B cell (primary cell): ENCODE measurements around the gene PDE4B.

Experiments used
- EZH2 ChIP-seq: IDR thresholded peaks from 2 replicates; pipeline ENCODE4 v1.6.1; 2012; ENCODE audit warnings: borderline replicate concordance, low read depth, mild to moderate bottlenecking, moderate library complexity, low read length; ENCODE audit not compliant: insufficient read depth, poor library complexity, severe bottlenecking
- TF ChIP-seq, protein P1 (sequence below): fragments of 200-600 bp; IDR thresholded peaks from one replicate; pipeline ENCODE4 v1.8.0; 2022; ENCODE audit warnings: antibody characterized with exemption, mild to moderate bottlenecking

GRCh38 chr1:66069976-66070876, 277.5 kb downstream of the PDE4B start:
- TF ChIP-seq, protein P1, sequence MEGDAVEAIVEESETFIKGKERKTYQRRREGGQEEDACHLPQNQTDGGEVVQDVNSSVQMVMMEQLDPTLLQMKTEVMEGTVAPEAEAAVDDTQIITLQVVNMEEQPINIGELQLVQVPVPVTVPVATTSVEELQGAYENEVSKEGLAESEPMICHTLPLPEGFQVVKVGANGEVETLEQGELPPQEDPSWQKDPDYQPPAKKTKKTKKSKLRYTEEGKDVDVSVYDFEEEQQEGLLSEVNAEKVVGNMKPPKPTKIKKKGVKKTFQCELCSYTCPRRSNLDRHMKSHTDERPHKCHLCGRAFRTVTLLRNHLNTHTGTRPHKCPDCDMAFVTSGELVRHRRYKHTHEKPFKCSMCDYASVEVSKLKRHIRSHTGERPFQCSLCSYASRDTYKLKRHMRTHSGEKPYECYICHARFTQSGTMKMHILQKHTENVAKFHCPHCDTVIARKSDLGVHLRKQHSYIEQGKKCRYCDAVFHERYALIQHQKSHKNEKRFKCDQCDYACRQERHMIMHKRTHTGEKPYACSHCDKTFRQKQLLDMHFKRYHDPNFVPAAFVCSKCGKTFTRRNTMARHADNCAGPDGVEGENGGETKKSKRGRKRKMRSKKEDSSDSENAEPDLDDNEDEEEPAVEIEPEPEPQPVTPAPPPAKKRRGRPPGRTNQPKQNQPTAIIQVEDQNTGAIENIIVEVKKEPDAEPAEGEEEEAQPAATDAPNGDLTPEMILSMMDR: no peak
- no peak for TF ChIP-seq EZH2
